ENCODE results near the gene RAPGEF6.
"Not testable (repeated sequence)": the region's sequence is repeated elsewhere in the genome, so short reads cannot be mapped to it uniquely, and the experiment has no call there.

Gene RAPGEF6

DNA sequence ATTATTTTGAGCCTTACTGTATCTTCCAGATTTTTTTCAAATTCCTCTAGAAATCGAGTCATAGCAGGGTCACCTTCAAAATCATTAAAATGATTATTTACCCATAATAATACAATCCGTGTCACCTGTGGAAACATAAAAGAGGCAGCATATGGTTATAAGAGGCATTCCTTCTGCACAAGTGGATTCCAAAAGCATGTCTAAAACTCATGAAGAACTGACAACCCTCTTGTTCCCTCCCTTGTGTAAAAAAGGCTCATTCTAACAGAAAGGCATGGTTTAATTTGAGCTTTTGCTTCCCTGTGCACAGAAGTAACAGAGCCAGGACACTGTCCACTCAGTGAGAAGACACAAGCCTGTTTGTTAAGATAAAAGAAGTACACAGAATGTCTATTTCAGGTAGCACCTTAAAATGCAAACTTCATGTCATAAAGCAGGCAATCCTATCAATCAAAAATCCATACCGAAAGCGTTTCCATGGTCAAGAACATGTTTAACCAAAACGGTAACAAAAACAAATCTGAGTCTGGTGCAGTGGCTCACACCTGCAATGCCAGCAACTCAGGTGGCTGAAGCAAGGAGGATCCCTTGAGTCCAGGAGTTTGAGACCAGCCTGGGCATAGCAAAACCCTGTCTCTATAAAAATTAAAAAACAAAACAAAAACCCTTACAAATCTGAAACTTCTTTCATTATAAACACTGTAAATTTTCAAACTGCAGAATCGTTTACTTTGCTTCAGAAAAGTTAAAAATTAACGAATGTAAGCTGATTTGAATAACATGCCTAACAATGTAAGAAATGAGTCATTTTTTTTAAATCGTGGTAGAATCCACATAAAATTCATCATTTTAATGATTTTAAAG, 139.3 kb downstream of the RAPGEF6 start:
- Mint-ChIP-seq H3K27me3 (no peaks in the 10 kb centered on the region), H3K4me3 (no peak overlapping the region), H3K36me3 (ENCODE audit: low read depth) (peaks cover 65% of the 10 kb centered on the region), H3K4me1 (peaks cover 31% of the 10 kb centered on the region), H3K9me3 (no peaks in the 10 kb centered on the region), H3K27ac (peak overlapping the region; percentile 68)
- DNase-seq (no peak), ATAC-seq (no peak)

DNA sequence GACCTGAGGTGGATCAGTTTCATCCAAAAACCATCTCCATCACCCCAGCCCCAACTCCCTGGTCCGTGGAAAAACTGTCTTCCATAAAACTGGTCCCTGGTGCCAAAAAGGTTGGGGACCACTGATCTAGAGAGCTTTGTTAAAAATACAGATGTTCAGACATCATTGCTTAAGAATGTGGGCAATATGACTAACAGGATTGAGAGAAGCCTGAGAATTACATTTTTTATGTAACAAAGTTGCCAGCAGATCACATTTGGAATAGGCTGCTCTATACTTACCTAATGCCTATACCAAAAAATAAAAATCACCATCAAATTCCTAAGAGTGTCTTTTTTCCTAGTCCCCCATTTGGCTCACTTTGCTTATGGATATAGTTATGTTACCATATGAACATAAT, 143.3 kb downstream of the RAPGEF6 start:
- Mint-ChIP-seq H3K4me3 (no peak overlapping the region), H3K9me3 (no peaks in the 10 kb centered on the region), H3K36me3 (ENCODE audit: low read depth) (peaks cover 62% of the 10 kb centered on the region), H3K27ac (peak overlapping the region; percentile 22), H3K4me1 (peaks cover 43% of the 10 kb centered on the region), H3K27me3 (no peaks in the 10 kb centered on the region)
- DNase-seq = no peak
- ATAC-seq = no peak

- Mint-ChIP-seq H3K4me3 (peak overlapping the region; percentile 38), H3K27ac (peak overlapping the region; percentile 81), H3K36me3 (ENCODE audit: low read depth) (peaks cover 46% of the 10 kb centered on the region), H3K4me1 (peaks cover 29% of the 10 kb centered on the region), H3K9me3 (no peaks in the 10 kb centered on the region), H3K27me3 (no peaks in the 10 kb centered on the region)
- DNase-seq (no peak), ATAC-seq (no peak)
Measured at GRCh38 chr5:131488463-131488862, 146.6 kb downstream of the RAPGEF6 start.

GRCh38 chr5:131487371-131487770, 147.7 kb downstream of the RAPGEF6 start:
- ATAC-seq, H3K27ac Mint-ChIP-seq, H3K4me3 Mint-ChIP-seq, H3K9me3 Mint-ChIP-seq, DNase-seq, H3K27me3 Mint-ChIP-seq: not testable (repeated sequence)
- Mint-ChIP-seq H3K36me3 (ENCODE audit: low read depth) (peaks cover 52% of the 10 kb centered on the region), H3K4me1 (peaks cover 40% of the 10 kb centered on the region)

GRCh38 chr5:131482617-131483016, 152.4 kb downstream of the RAPGEF6 start:
- Mint-ChIP-seq H3K4me1 (peaks cover 35% of the 10 kb centered on the region), H3K4me3 (no peak overlapping the region), H3K36me3 (ENCODE audit: low read depth) (peaks cover 53% of the 10 kb centered on the region), H3K9me3 (no peaks in the 10 kb centered on the region), H3K27me3 (no peaks in the 10 kb centered on the region), H3K27ac (peak overlapping the region; percentile 81)
- ATAC-seq (peak; percentile 70), DNase-seq (no peak)

GRCh38 chr5:131481569-131481968, 153.5 kb downstream of the RAPGEF6 start:
- Mint-ChIP-seq H3K4me3 (no peak overlapping the region), H3K9me3 (no peaks in the 10 kb centered on the region), H3K36me3 (ENCODE audit: low read depth) (peaks cover 48% of the 10 kb centered on the region), H3K4me1 (peaks cover 33% of the 10 kb centered on the region), H3K27me3 (no peaks in the 10 kb centered on the region), H3K27ac (peak overlapping the region; percentile 33)
- ATAC-seq = no peak
- DNase-seq = no peak

DNA sequence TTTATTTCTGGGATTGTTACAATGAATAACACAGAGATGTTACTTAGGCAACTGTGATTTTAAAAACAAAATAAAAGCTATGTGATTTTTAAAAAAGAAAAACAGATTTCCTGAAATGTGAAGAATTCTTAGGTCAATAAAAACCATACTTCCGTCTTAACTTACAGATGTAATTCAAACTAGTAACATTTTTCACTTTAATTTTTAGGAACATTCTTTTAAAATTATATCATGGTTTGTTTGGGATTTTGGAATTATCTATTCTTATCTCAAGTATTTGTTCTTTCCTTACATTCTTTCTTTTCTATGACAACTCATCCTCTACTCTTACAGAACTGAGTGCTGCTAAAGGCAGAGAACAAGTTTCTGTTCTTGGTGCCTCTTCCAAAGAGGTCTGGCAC, 159.5 kb downstream of the RAPGEF6 start:
- no peak for ATAC-seq
- H3K4me1 Mint-ChIP-seq = peaks cover 16% of the 10 kb centered on the region
- DNase-seq = no peak
- H3K27ac Mint-ChIP-seq = no peak overlapping the region
- no peak overlapping the region for H3K4me3 Mint-ChIP-seq
- H3K27me3 Mint-ChIP-seq = no peaks in the 10 kb centered on the region
- H3K36me3 Mint-ChIP-seq (ENCODE audit: low read depth) = peaks cover 37% of the 10 kb centered on the region
- no peaks in the 10 kb centered on the region for H3K9me3 Mint-ChIP-seq

DNA sequence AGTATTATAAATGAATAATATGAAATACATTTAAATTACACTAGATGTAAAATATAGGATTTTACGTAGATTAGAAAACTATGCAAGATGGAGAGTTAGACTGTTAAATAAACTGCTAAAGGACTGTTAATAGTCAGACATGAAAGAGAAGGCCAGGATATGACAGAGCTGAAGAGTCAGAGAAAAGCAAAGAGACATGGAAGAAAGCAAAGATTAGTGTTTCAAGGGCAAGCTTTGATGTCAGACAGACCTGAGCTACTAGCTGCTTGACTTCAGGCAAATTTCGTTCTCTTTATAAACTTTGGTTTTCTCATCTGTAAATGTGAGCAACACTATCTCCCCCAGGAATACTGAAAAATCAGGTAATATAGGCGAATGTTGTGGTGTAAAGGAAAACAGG, 161.3 kb downstream of the RAPGEF6 start:
- no peak for ATAC-seq
- Mint-ChIP-seq H3K36me3 (ENCODE audit: low read depth) (peaks cover 32% of the 10 kb centered on the region), H3K4me1 (peaks cover 7% of the 10 kb centered on the region), H3K4me3 (no peak overlapping the region), H3K27ac (peak overlapping the region; percentile 1), H3K27me3 (no peaks in the 10 kb centered on the region), H3K9me3 (no peaks in the 10 kb centered on the region)
- no peak for DNase-seq

DNA sequence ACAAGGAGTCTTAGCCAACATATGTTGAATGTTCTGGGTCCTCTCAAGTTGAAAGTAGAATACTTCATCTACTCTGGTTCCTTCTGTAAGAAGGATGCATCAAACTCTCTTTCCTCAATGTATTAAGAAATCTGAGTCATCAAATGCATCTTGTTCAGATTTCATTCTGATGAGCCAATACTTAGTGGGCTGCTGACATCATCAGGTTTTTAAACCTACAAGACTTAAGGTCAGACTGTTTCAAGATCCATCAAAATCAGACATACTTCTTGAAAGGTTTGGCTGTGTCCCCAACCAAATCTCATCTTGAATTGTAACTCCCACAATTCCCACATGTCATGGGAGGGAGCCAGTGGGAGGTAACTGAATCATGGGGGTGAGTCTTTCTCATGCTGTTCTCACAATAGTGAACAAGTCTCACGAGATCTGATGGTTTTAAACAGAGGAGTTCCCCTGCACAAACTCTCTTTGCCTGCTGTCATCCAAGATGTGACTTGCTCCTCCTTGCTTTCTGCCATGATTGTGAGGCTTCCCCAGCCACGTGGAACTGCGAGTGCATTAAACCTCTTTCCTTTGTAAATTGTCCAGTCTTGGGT, 168.8 kb downstream of the RAPGEF6 start:
- DNase-seq (no peak), ATAC-seq (peak; percentile 93)
- Mint-ChIP-seq H3K27ac (no peak overlapping the region), H3K4me1 (peaks cover 34% of the 10 kb centered on the region), H3K4me3 (no peak overlapping the region), H3K27me3 (no peaks in the 10 kb centered on the region), H3K9me3 (no peaks in the 10 kb centered on the region), H3K36me3 (ENCODE audit: low read depth) (peaks cover 50% of the 10 kb centered on the region)

- peaks cover 41% of the 10 kb centered on the region for H3K4me1 Mint-ChIP-seq
- H3K4me3 Mint-ChIP-seq = no peak overlapping the region
- no peaks in the 10 kb centered on the region for H3K9me3 Mint-ChIP-seq
- H3K27ac Mint-ChIP-seq = no peak overlapping the region
- no peaks in the 10 kb centered on the region for H3K27me3 Mint-ChIP-seq
- ATAC-seq (no peak), DNase-seq (no peak)
- peaks cover 60% of the 10 kb centered on the region for H3K36me3 Mint-ChIP-seq (ENCODE audit: low read depth)
Measured at GRCh38 chr5:131463656-131464055, 171.4 kb downstream of the RAPGEF6 start.

GRCh38 chr5:131462454-131462853, 172.6 kb downstream of the RAPGEF6 start:
- no peaks in the 10 kb centered on the region for H3K27me3 Mint-ChIP-seq
- H3K27ac Mint-ChIP-seq = no peak overlapping the region
- H3K9me3 Mint-ChIP-seq = no peaks in the 10 kb centered on the region
- H3K4me3 Mint-ChIP-seq = no peak overlapping the region
- DNase-seq (no peak), ATAC-seq (no peak)
- peaks cover 41% of the 10 kb centered on the region for H3K4me1 Mint-ChIP-seq
- H3K36me3 Mint-ChIP-seq (ENCODE audit: low read depth) = peaks cover 60% of the 10 kb centered on the region

DNA sequence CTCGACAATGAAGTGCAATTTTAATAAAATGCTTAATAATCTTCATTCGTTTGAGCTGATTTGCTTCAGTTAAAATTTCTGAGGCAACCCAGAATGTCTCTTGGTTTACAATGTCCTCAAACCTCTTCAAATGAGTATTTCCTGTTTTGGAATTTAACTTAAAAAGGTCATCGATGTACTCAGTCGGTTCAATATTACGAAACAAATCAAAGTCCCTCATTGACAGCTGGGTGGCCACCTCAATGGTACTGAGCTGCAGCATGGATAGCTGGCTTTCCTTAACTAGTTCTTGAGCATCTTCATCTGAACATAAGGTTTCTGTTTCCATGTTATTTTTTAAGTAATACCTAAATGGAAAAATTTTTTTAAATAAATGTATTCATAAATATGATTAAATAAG, 173.3 kb downstream of the RAPGEF6 start:
- no peak for ATAC-seq
- no peaks in the 10 kb centered on the region for H3K9me3 Mint-ChIP-seq
- no peak overlapping the region for H3K27ac Mint-ChIP-seq
- no peak for DNase-seq
- H3K27me3 Mint-ChIP-seq = no peaks in the 10 kb centered on the region
- peaks cover 61% of the 10 kb centered on the region for H3K36me3 Mint-ChIP-seq (ENCODE audit: low read depth)
- H3K4me3 Mint-ChIP-seq = no peak overlapping the region
- peaks cover 37% of the 10 kb centered on the region for H3K4me1 Mint-ChIP-seq

DNA sequence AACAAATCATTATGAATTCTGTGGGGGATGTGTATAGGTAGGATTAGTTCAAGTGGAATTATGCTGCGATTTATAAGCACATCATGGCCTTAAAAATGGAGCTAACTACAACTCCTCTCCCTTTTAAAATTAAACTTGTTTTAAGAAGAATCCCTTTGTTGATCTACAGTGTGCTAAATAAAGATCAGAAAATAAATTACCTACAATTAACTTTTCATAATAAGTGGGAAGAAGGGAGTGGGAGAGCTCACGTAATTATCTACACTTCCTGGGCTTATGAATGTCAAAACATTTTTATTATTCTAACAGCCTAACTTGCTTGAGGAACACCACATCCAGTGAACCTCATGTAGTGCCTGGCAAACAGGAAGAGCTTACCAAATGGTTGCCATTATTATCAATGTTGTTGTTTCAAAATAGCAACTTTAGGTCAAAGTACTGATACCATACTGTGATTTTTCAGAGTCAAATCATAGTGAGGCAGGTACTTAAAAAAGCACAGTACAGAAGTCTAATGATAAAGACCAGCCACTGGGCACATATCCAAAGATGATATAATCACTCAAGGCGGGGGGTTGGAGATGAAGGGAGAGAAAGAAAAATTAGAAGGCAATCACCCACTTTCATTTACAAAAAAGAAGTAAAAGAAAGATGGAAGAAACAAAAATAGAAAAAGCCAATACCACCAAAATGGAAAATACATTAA, 174.0 kb downstream of the RAPGEF6 start:
- H3K27me3 Mint-ChIP-seq = no peaks in the 10 kb centered on the region
- DNase-seq = no peak
- no peak overlapping the region for H3K4me3 Mint-ChIP-seq
- peaks cover 32% of the 10 kb centered on the region for H3K4me1 Mint-ChIP-seq
- H3K36me3 Mint-ChIP-seq (ENCODE audit: low read depth) = peaks cover 59% of the 10 kb centered on the region
- H3K9me3 Mint-ChIP-seq = no peaks in the 10 kb centered on the region
- no peak for ATAC-seq
- peak overlapping the region; percentile 50 for H3K27ac Mint-ChIP-seq

- ATAC-seq (peak; percentile 57), DNase-seq (no peak)
- peaks cover 62% of the 10 kb centered on the region for H3K36me3 Mint-ChIP-seq (ENCODE audit: low read depth)
- no peaks in the 10 kb centered on the region for H3K27me3 Mint-ChIP-seq
- no peak overlapping the region for H3K27ac Mint-ChIP-seq
- no peak overlapping the region for H3K4me3 Mint-ChIP-seq
- peaks cover 28% of the 10 kb centered on the region for H3K4me1 Mint-ChIP-seq
- no peaks in the 10 kb centered on the region for H3K9me3 Mint-ChIP-seq
Measured at GRCh38 chr5:131460133-131460532, 174.9 kb downstream of the RAPGEF6 start.

DNA sequence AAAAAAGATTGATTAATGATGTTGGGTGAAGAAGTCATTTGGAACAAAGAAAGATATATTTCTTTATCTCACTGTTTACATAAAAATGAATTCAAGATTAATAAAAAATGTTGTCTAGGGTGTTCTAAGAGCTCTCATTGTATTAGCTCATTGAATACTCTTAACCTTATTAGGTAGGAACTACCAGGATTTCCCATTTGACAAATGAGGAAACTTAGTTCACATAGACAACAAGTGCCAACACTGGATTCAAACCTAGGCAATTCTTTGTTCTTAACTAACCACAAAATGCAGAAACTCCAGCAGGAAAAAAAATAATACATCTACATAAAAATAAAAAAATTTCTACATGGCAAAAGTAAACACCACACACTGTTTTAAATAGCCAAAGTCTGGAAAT, 175.8 kb downstream of the RAPGEF6 start:
- no peaks in the 10 kb centered on the region for H3K27me3 Mint-ChIP-seq
- DNase-seq (no peak), ATAC-seq (no peak)
- no peak overlapping the region for H3K27ac Mint-ChIP-seq
- H3K9me3 Mint-ChIP-seq = no peaks in the 10 kb centered on the region
- H3K4me3 Mint-ChIP-seq = no peak overlapping the region
- H3K36me3 Mint-ChIP-seq (ENCODE audit: low read depth) = peaks cover 70% of the 10 kb centered on the region
- H3K4me1 Mint-ChIP-seq = peaks cover 31% of the 10 kb centered on the region

Data from activated naive CD8-positive, alpha-beta T cell treated with anti-CD3 and anti-CD28 coated beads, Interleukin-2, amount 50 U/mL, for 24 hours (primary cell).